B cell (primary cell): ENCODE results near the gene GLB1L3.

Source experiments
- CTCF ChIP-seq: fragments of 200-600 bp; IDR thresholded peaks from one replicate; pipeline ENCODE4 v1.8.0; 2022; ENCODE audit warnings: antibody characterized with exemption, mild to moderate bottlenecking
- EZH2 ChIP-seq: IDR thresholded peaks from 2 replicates; pipeline ENCODE4 v1.6.1; 2012; ENCODE audit warnings: borderline replicate concordance, low read depth, mild to moderate bottlenecking, moderate library complexity, low read length; ENCODE audit not compliant: insufficient read depth, poor library complexity, severe bottlenecking

GRCh38 chr11:134226806-134227325, 49.3 kb upstream of the GLB1L3 start:
- TF ChIP-seq CTCF (no peak), EZH2 (no peak)
